Amniotic epithelial cell (primary cell): ENCODE data around the gene NPB.
"Not testable (repeated sequence)": the region's sequence is repeated elsewhere in the genome, so short reads cannot be mapped to it uniquely, and the experiment has no call there.

ENCODE experiments used
- DNase-seq: peaks from one replicate; pipeline ENCODE4 v3.0.0-alpha.2; 2010; ENCODE audit warnings: low read depth

NPB gene

DNA sequence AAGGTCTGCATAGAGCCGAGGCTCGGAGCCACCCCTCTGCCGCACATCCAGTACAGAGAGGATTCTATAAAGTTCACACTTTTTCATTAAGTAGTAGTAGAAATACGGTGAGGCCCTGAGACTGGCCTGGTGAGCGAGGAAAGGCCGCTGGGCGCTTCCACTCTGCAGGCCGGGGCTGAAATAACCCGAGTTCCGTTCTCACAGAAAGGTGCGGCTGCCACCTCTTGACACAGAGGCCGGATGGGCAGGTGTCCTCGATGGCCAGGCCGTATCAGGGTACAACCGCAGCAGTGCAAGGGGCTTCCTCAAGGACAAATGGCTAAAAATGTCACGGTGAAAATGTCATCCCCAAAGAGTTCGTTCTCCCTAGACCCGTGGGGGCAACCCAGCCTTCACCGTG, 9.9 kb downstream of the NPB start:
- DNase-seq, result no peak

DNA sequence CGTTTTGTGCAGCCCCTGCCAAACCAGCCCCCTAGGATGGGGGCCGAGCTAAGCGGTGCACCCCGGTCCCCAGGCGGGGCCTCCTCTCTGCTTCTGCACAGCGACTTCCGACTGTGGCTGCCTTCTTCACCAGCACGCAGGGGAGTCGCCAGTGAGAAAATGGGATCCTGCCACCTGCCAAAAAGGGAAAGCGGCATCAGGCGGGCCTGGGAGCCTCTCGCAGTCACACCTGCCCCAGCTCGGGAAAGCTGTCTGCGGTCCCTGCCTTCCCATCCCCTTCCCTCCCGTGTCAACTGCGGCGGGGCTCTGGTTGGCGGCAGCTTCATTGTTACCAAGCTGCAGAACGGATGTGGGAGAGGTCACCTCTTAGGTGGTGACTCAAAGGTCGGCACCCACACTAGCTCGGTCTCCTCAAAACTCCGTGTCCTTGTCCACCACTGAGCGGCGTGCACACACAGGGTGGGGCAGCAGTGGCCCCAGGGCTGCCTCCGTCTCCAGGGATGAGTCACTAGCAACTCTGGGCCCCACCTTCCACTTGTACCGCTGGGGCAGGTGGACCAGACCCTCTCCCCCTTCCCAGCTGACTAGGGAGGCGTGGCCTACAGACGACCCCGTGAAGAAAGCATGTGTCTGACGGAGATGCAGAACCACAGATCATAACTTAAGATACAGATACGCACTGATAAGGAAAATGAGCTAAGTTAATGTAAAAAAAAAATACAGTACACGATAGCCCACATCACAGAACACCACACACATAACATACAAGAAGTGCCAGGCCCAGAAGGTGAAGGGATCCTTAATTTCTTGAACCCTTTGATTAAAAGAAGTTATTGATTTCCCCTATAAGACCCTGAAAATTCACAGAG, 10.6 kb downstream of the NPB start:
- DNase-seq, result no peak

DNA sequence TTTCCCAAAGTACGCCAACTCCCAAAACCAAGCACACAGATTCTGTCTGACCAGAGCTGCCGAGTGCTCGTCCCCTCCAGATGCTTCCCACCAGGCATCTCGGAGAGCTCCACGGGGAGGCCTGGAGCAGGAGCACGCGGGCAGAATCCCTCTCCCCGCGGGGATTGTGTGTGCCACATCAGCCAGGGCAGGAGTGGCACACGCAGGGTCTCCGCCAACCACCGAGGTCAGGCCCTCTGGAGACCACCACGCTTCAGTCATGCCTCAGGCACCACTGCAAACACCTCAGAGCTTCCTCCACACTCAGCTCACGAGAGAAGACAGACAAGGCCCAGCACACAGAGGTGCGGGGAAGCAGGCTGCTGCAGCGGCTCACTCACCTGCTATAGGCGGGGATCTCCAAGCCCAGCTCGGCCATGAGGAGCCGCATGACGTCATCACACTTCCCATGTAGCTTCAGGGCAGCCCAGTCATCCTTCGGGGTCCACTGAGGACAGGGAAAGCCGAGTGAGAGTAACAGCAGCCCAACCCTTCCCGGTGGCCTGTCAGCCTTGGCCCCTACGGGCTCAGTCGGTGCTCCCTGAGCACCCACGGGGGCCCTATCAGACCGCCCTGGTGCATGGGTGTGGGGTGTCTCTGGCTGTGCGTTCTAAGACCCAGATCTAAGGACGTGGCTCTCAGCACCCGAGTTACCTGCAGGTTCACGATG, 11.5 kb downstream of the NPB start:
- no peak for DNase-seq

DNA sequence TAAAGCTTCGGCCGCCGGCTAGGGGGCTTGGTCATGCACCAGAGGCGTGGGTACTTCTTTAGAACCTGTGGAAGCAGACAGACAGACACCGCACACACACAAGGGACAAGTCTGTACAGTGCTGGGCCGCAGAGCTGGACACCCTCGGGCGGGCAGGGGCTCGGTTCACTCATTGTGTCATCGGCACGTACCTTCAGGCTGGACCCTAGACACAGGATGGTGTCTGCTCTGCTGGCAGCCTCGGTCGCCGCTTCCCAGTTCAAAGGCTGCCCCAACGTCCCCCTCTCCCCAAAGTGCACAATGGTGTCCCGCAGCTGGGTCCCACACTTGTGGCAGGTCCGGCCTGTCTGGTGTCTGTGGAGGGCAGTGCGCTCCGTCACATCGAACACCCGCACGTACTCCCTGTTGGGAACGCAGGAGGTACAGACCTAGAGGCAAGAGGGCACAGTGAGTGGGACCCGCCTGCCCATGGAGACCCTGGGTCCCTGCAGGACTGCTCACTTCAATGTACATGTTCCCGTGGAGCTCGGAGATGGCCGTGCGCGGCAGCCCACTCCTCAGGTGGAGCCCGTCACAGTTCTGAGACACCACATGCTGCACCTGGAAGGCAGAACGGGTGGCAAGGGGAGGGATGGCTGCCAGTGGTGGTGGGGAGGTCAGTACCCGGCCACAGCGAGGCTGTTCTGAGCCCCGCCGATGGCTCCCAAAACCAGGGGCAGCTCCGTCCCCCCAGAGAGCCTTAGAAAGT, 12.2 kb downstream of the NPB start:
- DNase-seq, result no peak

DNA sequence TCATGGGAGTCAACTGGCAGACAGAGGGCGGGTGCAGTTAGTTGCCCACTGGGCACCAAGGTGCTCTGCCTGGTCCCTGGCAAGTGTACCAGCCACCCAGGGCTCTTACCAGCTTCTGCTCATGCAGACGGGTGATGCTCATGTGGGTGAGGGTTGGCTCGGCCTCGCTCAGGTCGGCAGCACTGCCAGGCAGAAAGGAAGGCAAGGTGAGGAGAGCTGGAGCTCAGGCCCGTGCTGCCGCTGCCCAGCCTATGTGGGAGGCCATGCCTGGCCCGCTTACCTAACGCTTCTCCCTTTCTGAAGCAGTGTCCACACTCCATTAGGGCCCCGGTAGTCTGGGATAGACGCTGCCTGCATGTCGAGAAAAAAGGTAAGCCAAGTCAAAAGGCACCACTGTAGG, 13.3 kb downstream of the NPB start:
- no peak for DNase-seq

DNA sequence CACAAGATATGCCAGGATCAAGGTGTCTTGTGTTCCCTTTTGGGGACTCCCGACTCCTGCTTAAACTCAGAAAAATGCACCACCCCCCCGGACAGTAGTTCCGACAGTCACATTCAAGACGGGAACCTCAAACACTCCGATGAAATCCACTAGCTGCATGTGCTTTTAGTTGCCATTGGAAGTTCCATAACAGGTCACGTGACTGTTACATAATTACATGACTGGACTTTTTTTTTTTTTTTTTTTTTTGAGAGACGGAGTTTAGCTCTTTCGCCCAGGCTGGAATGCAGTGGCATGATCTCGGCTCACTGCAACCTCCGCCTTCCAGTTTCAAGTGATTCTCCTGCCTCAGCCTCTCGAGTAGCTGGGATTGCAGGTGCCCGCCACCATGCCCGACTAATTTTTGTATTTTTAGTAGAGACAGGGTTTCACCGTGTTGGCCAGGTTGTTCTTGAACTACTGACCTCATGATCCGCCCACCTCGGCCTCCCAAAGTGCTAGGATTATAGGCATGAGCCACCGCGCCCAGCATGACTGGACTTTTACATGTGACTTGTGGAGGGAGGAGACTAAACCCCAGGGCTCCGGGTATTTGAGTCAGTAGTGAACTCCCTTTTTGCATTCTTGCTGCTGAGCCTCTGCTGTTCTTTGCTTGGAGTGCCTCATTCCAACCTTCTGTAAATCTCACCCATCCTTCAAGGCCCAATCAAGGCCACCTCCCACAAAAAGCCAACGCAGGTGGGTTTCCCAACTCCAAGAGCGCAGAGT, 14.4 kb downstream of the NPB start:
- DNase-seq, result peak; percentile 87

DNA sequence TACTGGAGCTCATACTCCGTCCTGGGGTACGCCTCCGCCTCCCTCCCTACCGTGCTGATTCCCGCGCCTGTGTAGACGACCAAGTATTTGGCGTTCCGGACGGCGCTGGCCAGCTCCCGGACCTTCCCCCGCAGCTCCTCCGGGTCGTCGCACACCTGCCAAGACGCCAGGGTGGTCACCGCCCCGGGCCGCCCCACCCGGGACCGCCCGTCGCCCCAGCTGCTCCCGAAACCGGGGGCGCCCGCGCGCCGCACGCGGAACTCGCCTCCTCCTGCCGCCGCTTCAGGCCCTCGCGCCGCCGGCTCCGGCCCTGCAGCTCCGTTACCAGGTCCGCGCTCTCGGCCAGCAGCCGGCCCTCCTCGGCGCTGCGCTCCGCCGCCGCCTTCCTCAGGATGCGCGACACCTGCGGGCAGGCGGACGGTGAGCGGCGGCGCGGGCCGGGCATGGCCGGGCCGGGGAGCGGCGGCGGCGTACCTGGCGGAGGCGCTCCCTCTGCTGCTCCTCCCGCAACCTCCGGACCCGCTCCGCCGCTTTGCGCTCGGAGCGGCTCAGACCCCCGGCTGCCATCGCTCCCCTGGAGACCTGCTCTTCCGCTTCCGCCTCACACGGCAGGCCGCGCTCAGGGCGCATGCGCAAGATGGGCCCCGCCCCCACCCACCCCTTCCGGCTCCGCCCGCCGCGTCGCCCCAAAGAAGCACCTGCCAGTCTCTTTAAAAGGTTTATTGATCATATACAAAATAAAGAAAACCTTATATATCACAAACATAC, 15.7 kb downstream of the NPB start, which contains the start of gene SIRT7:
Gene SIRT7, minus strand, starts transcription at position 612 of the 768 bp plus-strand sequence. Its CDS starts 45 bp downstream, at position 567.
- peak; percentile 43 for DNase-seq

DNA sequence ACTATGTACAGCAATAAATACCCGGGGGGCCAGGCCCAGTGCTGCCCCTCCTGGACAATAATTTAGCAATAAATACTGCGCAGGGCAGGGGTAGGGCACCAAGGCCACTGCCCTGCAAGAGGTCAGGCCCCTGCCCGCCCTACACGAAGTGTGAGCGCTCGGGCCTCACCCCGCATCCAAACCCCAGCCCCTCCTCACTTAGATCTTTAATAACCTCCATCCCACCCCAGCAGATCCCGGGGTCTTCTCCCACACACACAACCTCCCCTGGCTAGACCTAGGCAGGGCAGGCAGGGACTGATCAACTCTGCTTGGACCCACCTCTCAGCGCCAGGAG, 16.3 kb downstream of the NPB start:
- not testable (repeated sequence) for DNase-seq

DNA sequence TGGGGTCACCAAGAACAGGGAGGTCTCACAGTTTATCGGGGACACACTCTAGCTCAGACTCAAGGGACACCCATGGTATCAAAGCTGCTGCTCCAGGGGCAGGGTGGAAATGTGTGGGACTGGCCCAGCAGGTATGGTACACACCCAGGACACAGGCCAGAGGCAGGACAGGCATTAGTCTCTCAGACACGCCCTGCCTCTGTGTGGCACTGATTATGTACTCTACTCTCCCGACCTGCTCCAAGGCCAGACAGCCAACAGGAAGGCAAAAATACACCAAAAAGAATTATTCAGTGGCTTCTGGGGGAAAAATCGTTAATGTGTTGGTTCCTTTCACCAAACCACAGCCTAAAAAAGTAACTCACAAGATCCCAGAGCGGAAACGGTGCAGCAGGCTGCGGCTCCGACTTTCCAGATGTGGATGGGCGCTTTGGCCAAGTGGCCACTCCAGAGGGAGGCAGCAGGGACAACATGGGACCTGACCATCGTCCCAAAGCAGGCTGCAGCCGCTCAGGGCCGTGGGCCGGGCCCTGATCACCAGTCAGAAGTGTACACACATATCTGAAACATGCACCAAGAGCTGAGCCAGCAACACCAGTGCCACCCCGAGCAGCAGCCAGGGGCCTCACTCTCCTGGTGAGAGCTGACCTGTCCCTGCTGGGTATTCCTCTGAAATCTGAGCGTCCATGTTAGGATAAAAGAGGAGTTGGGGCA, 17.0 kb downstream of the NPB start:
- DNase-seq, result no peak

DNA sequence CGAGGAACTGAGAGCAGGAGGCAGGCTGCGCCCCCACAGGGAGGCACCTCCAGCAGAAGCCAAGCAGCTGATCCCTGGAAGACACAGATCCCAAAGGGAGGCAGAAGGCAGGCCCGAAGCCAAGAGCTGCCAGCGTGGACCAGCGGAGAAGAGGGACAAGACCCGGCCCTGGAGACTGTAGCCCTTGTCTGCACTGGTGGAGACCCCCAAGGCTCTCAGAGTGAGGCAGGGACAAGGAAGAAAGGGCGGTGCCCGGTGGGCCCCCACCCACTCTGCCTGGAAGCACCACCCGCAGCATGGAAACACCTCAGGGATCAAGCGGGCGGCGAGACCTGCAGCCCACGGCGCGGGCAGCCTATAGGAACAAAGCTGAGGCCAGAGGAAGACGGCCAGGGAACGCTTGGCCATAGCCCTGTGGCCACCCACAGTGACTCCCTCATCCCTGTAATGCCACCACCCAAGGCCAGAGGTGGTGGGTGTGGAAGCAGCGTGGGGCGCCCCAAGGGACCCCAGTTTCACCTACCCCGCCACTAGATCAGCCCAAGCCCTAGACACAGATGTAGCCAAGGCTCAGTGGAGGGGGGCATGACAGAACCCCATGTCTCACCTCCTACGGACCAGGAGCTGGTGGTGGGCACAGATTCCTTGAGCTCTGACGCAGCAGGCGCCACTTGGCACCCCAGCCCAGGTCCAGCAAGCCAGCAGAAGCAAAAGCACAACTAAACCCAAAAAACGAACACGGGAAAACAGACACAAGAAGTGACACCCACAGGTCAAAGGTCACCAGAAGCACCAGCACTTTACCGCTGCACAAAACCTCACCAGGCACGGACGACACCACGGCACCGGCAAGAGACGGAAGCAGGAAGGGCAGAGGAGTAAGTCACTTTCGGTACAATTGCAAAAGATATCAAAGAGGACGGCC, 18.8 kb downstream of the NPB start:
- DNase-seq, result no peak

DNA sequence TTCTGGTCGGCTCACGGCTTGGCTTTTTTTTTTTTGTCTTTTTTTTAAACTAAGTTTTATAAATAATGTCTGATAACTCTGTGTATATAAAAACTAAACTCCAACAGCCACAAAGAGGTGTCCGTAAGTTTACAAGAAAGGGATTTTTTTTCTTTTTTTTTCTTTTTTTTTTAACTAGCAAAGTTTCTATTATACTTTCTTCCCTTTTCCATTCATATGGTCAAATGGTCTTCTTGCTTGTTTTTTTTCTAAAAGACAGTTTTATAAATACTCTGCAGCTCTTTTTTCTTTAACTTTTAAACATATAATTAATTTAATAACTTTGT, 19.5 kb downstream of the NPB start:
- no peak for DNase-seq

DNA sequence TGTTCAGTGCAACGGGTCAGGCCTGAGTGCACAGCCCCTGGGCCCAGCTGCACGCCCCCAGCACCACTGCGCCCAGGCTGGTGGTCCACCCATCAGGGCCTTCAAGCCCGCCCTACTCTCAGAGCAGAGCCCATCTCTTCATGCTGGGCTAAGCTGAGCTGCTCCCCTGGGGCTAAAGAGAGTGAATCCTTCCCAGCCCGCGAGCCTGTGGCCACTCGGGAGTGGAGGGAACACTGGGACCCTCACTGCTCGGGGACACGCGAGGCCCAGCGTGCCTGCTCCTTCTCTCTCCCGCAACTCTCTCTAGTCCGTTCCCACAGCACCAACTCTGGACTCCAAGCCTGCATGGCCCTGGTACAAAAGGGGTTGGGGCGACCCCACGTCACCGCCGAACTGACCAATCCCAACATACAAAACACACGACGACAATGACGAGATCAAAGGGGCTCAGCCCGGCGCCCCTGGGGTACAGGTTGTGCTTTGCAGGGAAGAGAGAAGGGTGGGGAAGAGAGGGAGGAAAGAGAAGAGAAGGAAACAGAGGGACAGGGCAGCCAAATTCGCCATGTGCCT, 20.0 kb downstream of the NPB start:
- no peak for DNase-seq

DNA sequence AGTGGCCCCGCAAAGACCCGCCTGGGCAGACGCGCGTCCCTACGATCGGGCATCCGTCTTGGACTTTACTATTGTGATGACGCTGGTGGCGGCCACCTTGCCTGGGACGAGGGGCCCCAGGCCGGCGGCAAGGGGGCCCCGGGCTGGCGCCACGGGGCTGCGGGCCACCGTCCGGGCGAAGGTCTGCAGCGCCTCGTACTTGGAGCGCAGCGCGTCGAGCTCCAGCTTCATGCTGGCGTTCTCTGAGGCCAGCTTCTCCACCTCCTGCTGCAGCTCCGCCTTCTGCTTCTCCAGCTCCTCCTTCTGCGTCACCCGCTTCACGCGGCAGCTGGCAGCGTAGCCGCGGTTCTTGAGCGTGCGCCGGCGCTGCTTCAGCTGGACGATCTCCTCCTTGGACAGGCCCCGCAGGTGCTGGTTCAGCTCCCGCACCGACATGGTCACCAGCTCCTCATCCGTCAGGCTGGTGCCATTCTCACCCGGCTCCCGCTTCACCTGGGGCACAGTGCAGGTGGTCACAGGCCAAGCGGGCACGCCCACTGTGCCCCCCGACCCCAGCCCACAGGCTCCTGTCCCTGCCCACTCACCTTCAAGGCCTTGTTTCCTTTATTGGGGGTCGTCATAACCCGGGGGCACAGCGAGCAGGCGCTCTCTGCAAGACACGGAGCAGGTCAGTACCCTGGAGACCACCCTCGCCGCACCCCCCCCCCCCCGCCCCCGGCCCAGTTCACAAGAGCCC, 20.7 kb downstream of the NPB start:
- no peak for DNase-seq

DNA sequence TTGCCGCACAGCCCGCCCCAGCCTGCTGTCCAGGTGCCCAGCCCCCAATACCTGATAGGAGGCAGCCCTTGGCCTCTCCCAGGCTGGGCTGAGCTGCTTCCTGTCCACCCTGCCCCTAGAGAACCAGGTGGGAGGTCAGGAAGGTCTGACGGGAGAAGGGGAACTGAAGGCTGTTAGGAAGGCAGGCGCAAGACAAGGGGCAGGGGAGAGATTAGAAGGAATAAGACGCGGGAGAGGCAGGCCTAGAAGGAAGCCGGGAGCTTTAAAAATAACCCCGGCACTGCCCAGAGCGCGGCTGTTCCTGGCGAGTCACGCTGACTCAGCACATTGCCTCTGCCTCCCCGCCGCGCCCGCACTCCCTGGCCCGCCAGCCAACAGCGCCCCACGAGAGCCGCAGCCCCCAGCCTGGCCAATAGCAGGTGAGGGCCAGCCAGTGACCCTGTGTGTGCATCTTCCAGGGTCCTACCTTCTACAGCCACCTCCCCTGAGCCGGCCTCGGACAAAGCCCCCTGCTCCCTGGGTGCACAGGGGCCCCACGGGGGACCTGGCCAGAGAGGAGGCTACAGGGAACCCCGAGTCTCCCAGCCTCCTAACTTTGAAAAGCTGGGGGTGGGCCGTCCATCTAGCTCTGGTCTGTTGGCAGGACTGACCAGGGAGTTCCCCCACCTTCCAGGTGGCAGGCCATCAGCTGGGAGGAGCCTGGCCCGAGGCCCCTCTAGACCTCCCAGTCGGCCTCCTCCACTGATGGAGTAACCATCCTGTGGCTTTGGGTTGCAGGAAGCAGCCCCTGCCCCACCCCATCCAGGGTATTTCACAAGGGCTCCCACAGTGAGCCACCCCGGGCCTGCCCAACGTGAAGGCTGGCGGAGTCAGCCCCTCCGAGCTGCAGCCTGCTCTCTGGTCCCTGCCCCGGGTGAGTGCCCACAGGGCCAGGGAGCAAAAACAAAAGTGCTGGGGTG, 21.5 kb downstream of the NPB start:
- DNase-seq, result peak; percentile 86

DNA sequence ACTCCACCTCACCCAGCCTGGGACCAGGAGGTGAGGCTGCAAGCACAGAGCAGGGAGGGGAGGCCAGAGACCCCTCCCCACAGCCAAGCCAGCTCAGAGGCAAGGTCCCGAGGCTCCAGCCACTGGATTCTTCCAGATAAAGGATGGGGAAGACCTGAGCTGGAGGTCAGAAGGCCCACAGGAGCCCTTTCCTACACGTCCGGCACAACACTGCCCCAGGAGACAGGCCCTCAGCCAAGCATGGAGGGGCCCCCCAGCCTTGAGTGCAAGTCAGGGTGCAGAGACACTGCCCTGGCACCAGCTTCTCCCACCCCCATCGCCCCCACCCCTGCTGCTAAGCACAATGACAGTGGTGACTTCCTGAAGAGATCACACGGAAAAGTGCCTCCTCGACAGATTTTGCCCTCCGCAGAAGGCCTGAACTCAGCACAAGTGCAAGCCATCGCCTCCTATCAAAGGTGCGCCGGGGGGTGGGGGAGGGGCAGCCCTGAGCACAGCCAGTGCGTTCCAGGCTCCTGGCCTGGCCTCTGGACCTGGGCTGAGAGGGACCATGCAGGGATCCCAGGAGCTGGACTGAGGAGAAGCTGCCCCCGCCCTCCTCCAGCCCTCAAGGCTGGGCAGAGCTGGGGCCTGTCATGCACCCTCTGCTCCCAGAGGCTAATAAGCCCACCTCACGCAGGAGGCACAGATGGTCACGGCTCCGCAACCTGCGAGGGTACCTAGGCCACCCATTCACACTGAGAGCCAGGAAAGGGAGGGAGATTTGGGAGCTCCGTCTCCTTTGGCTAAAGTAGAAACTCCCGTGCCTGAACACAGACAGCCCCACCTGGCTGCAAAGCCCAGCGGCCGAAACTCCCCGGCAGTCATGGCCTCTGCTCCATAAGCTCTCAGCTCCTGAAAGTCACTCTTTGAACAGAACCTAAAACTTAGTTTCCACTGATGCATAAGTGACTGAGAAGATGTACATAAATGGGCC, 22.8 kb downstream of the NPB start:
- DNase-seq, result no peak

DNA sequence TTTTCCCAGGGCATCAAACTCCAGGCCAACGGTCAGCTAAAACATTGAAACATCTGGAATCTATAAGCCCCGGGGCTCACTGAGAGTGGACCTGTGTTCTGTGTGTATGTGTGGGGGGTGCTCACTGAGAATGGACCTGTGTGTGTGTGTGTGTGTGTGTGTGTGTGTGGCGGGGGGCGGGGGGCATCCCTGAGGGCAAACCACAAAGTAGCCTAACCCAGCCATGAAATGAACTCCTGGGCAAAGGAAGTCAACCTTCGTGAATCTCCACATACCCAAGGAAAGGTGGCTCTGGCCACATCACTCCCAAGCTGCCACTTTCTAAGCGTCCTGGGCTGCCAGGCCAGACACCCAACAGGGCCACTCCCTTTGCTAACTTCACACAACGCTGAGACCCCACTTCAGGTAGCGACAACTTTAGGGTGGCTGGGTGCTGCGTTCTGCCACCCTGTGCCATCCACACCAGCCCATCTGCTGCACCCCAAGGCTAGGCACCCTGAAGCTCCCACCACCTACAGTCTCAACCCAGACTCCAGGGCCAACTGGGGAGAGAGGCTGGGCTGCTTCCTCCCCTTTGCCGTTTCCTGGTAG, 23.9 kb downstream of the NPB start:
- no peak for DNase-seq
